H1 (cell line): ENCODE results near the gene PIANP. TPM values are rescaled to one million over a fixed set of nuclear protein-coding genes. Genes with fewer than 3 reads are reported as not detected.

ENCODE experiments used
- CTCF ChIA-PET: fragments of 300-600 bp; sonication (Branson Sonifier 250); formaldehyde crosslinking; loops from one replicate; lab custom pipeline; 2021; ENCODE audit not compliant: partially characterized antibody; lab: Charles Lee
- POLR2A ChIA-PET: fragments of 300-600 bp; sonication (Branson Sonifier 250); formaldehyde crosslinking; loops from one replicate; lab custom pipeline; 2021; ENCODE audit warnings: inconsistent platforms; ENCODE audit not compliant: partially characterized antibody; lab: Charles Lee
- DNase-seq, 2 experiments: peaks; one replicate each; pipeline versions ENCODE4 v3.0.0 to v3.0.0-alpha.2; 2010 to 2022; ENCODE audit warnings: low spot score in 2 of 2, low read depth in 1 of 2, mixed read lengths in 1 of 2
- FAIRE-seq: peaks from 2 replicates; lab custom pipeline; 2011; peaks lifted over from hg19 to GRCh38; lab: Jason Lieb, UNC
- H2AFZ ChIP-seq: 2 replicates; pipeline ENCODE4 v1.8.1; 2012; ENCODE audit warnings: low read length, inconsistent platforms
- H2AK5ac ChIP-seq: 2 replicates; pipeline ENCODE4 v1.6.1; 2013; ENCODE audit warnings: low read depth, low read length
- H2BK120ac ChIP-seq: replicated peaks from 2 replicates; pipeline ENCODE3; 2013; ENCODE audit warnings: low read depth, low read length, inconsistent platforms
- H2BK12ac ChIP-seq: 2 replicates; pipeline ENCODE4 v1.6.1; 2013; ENCODE audit warnings: low read depth, low read length
- H2BK15ac ChIP-seq: 2 replicates; pipeline ENCODE4 v1.6.1; 2013; ENCODE audit warnings: low read length
- H2BK20ac ChIP-seq: 2 replicates; pipeline ENCODE4 v1.6.1; 2013; ENCODE audit warnings: low read length
- H2BK5ac ChIP-seq: 2 replicates; pipeline ENCODE4 v1.6.1; 2013; ENCODE audit warnings: low read depth, low read length
- H3K14ac ChIP-seq: 2 replicates; pipeline ENCODE4 v1.6.1; 2013; ENCODE audit warnings: inconsistent platforms; ENCODE audit not compliant: insufficient read length
- H3K18ac ChIP-seq: 2 replicates; pipeline ENCODE4 v1.6.1; 2013; ENCODE audit warnings: low read length; ENCODE audit errors: extremely low read depth
- H3K23ac ChIP-seq: 2 replicates; pipeline ENCODE4 v1.6.1; 2013; ENCODE audit warnings: inconsistent platforms; ENCODE audit not compliant: insufficient read length
- H3K23me2 ChIP-seq: 2 replicates; pipeline ENCODE4 v1.6.1; 2013; ENCODE audit warnings: low read depth, low read length
- H3K27ac ChIP-seq: 2 replicates; pipeline ENCODE4 v1.6.1; 2011; ENCODE audit warnings: low read depth, low read length, inconsistent platforms
- H3K27me3 ChIP-seq, 4 experiments: replicated peaks in 1 of 4; 1 replicate in 1 of 4; 2 replicates in 3 of 4; pipeline versions ENCODE4 v1.6.1 to v1.8.1; 2011 to 2013; ENCODE audit warnings: low read length in 3 of 4, mild to moderate bottlenecking in 3 of 4, inconsistent platforms in 2 of 4, mixed read lengths in 2 of 4, moderate library complexity in 1 of 4; ENCODE audit not compliant: control insufficient read depth in 3 of 4, insufficient read depth in 3 of 4; ENCODE audit errors: extremely low read depth in 1 of 4
- H3K36me3 ChIP-seq, 4 experiments: 2 replicates each; pipeline versions ENCODE4 v1.6.1 to v1.8.1; 2011 to 2013; ENCODE audit warnings: mild to moderate bottlenecking in 4 of 4, low read length in 3 of 4, moderate library complexity in 2 of 4, control low read depth in 1 of 4, inconsistent platforms in 1 of 4; ENCODE audit not compliant: insufficient read depth in 4 of 4, control insufficient read depth in 2 of 4
- H3K4ac ChIP-seq: replicated peaks from 2 replicates; pipeline ENCODE3; 2013; ENCODE audit warnings: low read length, low read depth, mixed read lengths, inconsistent platforms; ENCODE audit not compliant: insufficient read length
- H3K4me1 ChIP-seq, 4 experiments: replicated peaks in 1 of 4; 1 replicate in 1 of 4; 2 replicates in 3 of 4; pipeline versions ENCODE4 v1.6.1 to v1.8.1; 2011 to 2013; ENCODE audit warnings: low read length in 3 of 4, inconsistent platforms in 2 of 4, mixed read lengths in 1 of 4; ENCODE audit not compliant: insufficient read depth in 4 of 4, control insufficient read depth in 3 of 4
- H3K4me2 ChIP-seq, 2 experiments: 2 replicates each; pipeline versions ENCODE4 v1.6.1 to v1.8.1; 2011 to 2013; ENCODE audit warnings: low read depth in 2 of 2, low read length in 2 of 2, control low read depth in 1 of 2, inconsistent platforms in 1 of 2, mild to moderate bottlenecking in 1 of 2; ENCODE audit not compliant: insufficient read depth in 1 of 2
- H3K4me3 ChIP-seq, 4 experiments: fragments of 200-600, 300-600 bp in 1 of 4; sonication (generic), shearing (Covaris generic), sonication (Bioruptor Twin) in 1 of 4; 2 replicates each; pipeline versions ENCODE4 v1.5.1 to v1.8.1; 2011 to 2016; ENCODE audit warnings: low read length in 4 of 4, low read depth in 3 of 4, control low read depth in 2 of 4, inconsistent platforms in 2 of 4, mild to moderate bottlenecking in 2 of 4, mixed read lengths in 1 of 4, moderate library complexity in 1 of 4; ENCODE audit not compliant: insufficient read depth in 2 of 4; ENCODE audit errors: extremely low read depth in 1 of 4
- H3K56ac ChIP-seq: replicated peaks from 2 replicates; pipeline ENCODE3; 2013; ENCODE audit warnings: low read depth, mild to moderate bottlenecking, mixed read lengths, low read length, inconsistent platforms; ENCODE audit not compliant: insufficient read length
- H3K79me1 ChIP-seq: 2 replicates; pipeline ENCODE4 v1.6.1; 2013; ENCODE audit warnings: low read depth, low read length, control low read depth
- H3K79me2 ChIP-seq, 2 experiments: 2 replicates each; pipeline versions ENCODE4 v1.6.1 to v1.8.1; 2012 to 2013; ENCODE audit warnings: low read length in 2 of 2, mild to moderate bottlenecking in 2 of 2, inconsistent platforms in 1 of 2; ENCODE audit not compliant: insufficient read depth in 2 of 2, control insufficient read depth in 1 of 2
- H3K9ac ChIP-seq, 4 experiments: replicated peaks in 1 of 4; 1 replicate in 1 of 4; 2 replicates in 3 of 4; pipeline versions ENCODE4 v1.6.1 to v1.8.1; 2011 to 2013; ENCODE audit warnings: low read depth in 3 of 4, low read length in 3 of 4, control low read depth in 2 of 4, mild to moderate bottlenecking in 2 of 4, moderate library complexity in 2 of 4, inconsistent platforms in 1 of 4; ENCODE audit errors: extremely low read depth in 1 of 4
- H3K9me3 ChIP-seq, 2 experiments: 2 replicates each; pipeline versions ENCODE4 v1.6.1 to v1.8.1; 2012 to 2013; ENCODE audit warnings: mild to moderate bottlenecking in 2 of 2, moderate library complexity in 2 of 2, control low read depth in 1 of 2, inconsistent platforms in 1 of 2, low read depth in 1 of 2, low read length in 1 of 2, mixed read lengths in 1 of 2; ENCODE audit not compliant: insufficient read depth in 2 of 2
- H4K20me1 ChIP-seq, 2 experiments: replicated peaks in 1 of 2; 2 replicates each; pipeline versions ENCODE3 to v1.8.1; 2011 to 2013; ENCODE audit warnings: inconsistent platforms in 2 of 2, low read length in 2 of 2, mild to moderate bottlenecking in 1 of 2; ENCODE audit not compliant: insufficient read depth in 2 of 2, control insufficient read depth in 1 of 2
- H4K5ac ChIP-seq: 2 replicates; pipeline ENCODE4 v1.6.1; 2013; ENCODE audit warnings: low read length, low read depth, mixed read lengths, inconsistent platforms; ENCODE audit not compliant: insufficient read length
- H4K8ac ChIP-seq: 2 replicates; pipeline ENCODE4 v1.8.0; 2013; ENCODE audit warnings: mild to moderate bottlenecking, moderate library complexity, low read length, inconsistent platforms; ENCODE audit not compliant: insufficient read depth; ENCODE audit errors: extremely low read depth
- H4K91ac ChIP-seq: replicated peaks from 2 replicates; pipeline ENCODE3; 2013; ENCODE audit warnings: low read length, mixed read lengths, inconsistent platforms; ENCODE audit not compliant: insufficient read length
- BRCA1 ChIP-seq: IDR thresholded peaks from 2 replicates; pipeline ENCODE4 v1.6.1; 2012; ENCODE audit warnings: low read depth, low read length, improper control_type of control experiment
- CEBPB ChIP-seq: IDR thresholded peaks from 2 replicates; pipeline ENCODE4 v1.6.1; 2012; ENCODE audit warnings: low read depth, low read length
- CTCF ChIP-seq, 3 experiments: IDR thresholded peaks; 1 replicate in 2 of 3; 2 replicates in 1 of 3; pipeline versions ENCODE4 v1.5.1 to v1.6.1; 2011; ENCODE audit warnings: low read length in 3 of 3, mild to moderate bottlenecking in 3 of 3, inconsistent platforms in 2 of 3, low read depth in 1 of 3, moderate library complexity in 1 of 3; ENCODE audit not compliant: insufficient read depth in 1 of 3; ENCODE audit errors: control extremely low read depth in 1 of 3
- MAFK ChIP-seq: IDR thresholded peaks from 2 replicates; pipeline ENCODE4 v1.6.1; 2012; ENCODE audit warnings: low read depth, mild to moderate bottlenecking, improper control_type of control experiment, low read length
- MAX ChIP-seq: IDR thresholded peaks from 2 replicates; pipeline ENCODE4 v1.6.1; 2012; ENCODE audit warnings: inconsistent platforms
- RAD21 ChIP-seq, 2 experiments: IDR thresholded peaks in 1 of 2; conservative IDR thresholded peaks in 1 of 2; 2 replicates each; pipeline ENCODE4 v1.6.1; 2011; ENCODE audit warnings: low read depth in 2 of 2, low read length in 2 of 2, improper control_type of control experiment in 1 of 2, inconsistent platforms in 1 of 2, mild to moderate bottlenecking in 1 of 2, moderate library complexity in 1 of 2
- SAP30 ChIP-seq: fragments of 300-600 bp; sonication (generic); IDR thresholded peaks from 2 replicates; pipeline ENCODE4 v1.7.1; 2012; ENCODE audit warnings: low read length, moderate library complexity, mild to moderate bottlenecking, inconsistent platforms; ENCODE audit not compliant: insufficient read depth, insufficient replicate concordance
- TBP ChIP-seq: IDR thresholded peaks from 2 replicates; pipeline ENCODE4 v1.6.1; 2011; ENCODE audit warnings: low read depth, low read length, improper control_type of control experiment
- WGBS, 2 experiments: shearing (Covaris generic) in 1 of 2; methylation state at CpG; one replicate each; pipeline versions ENCODE4 v1.1.6 to v1.1.7; 2013 to 2015; ENCODE audit warnings: low lambda C conversion rate in 2 of 2, mixed read lengths in 2 of 2, inconsistent platforms in 1 of 2, low coverage in 1 of 2, missing lambda C conversion rate in 1 of 2; ENCODE audit not compliant: insufficient replicate concordance in 2 of 2, insufficient coverage in 1 of 2, insufficient read length in 1 of 2; ENCODE audit errors: extremely low coverage in 1 of 2, missing lambda C conversion rate in 1 of 2; 5-methylcytosine and 5-hydroxymethylcytosine counted together
- polyA plus RNA-seq, 7 experiments: library from polyadenylated mRNA; depleted of rRNA in 3 of 7; stranded (reverse) in 5 of 7; unstranded in 2 of 7; fragments of >200 nt in 5 of 7; fragments of 200-250 nt in 2 of 7; gene quantifications; 1 replicate in 5 of 7; 2 replicates in 1 of 7; 4 replicates in 1 of 7; pipeline versions ENCODE4 v1.2.1 to v1.2.3, GENCODE V29; 2011 to 2013; ENCODE audit warnings: missing spikeins in 2 of 7, mixed read lengths in 2 of 7
- total RNA-seq: library from RNA; stranded (reverse); fragmentation: NEBNext Ultra II Directional; extraction: Animal tissue kit (Norgen Biotek cat#: 25700); gene quantifications from 2 replicates; pipeline ENCODE4 v1.2.1, GENCODE V29; 2021

The PIANP gene
- total and polyA plus RNA-seq, 2 of the 8 experiments (the other 6 are each of a cell fraction or from before 2014, with no cell fraction given) = 6.3 to 9.8 TPM

GRCh38 chr12:6667559-6668210 lies 32.9 kb downstream of the PIANP start:
- Histone ChIP-seq H3K9ac (no peak overlapping the region), H2BK20ac (no peak overlapping the region), H3K27me3 (no peaks in the 10 kb centered on the region), H2AFZ (no peak overlapping the region), H3K14ac (no peak overlapping the region), H2BK12ac (no peak overlapping the region), H3K4ac (no peak overlapping the region), H3K4me2 (no peak overlapping the region), H4K8ac (no peak overlapping the region), H3K56ac (no peak overlapping the region), H3K9me3 (no peaks in the 10 kb centered on the region), H4K91ac (no peak overlapping the region), H2BK120ac (no peak overlapping the region), H3K23ac (no peak overlapping the region), H2BK5ac (no peak overlapping the region), H3K79me2 (no peaks in the 10 kb centered on the region), H3K23me2 (peaks cover 2% of the 10 kb centered on the region), H2BK15ac (no peak overlapping the region), H3K79me1 (no peaks in the 10 kb centered on the region), H3K4me3 (no peak overlapping the region), H4K5ac (no peak overlapping the region), H3K27ac (no peak overlapping the region), H2AK5ac (no peak overlapping the region), H3K4me1 (no peaks in the 10 kb centered on the region), H4K20me1 (no peaks in the 10 kb centered on the region), H3K18ac (no peak overlapping the region), H3K36me3 (peaks cover 23 to 57% (median 49%) of the 10 kb centered on the region in 4 experiments)
- TF ChIP-seq CEBPB = no peak
- peak in 1 of 2 experiments; percentile 36; a peak in 2 of 4 replicates for TF ChIP-seq RAD21 (IDR thresholded peaks at IDR 0.05 in 1 of 2, conservative IDR thresholded peaks at IDR 0.05 in 1 of 2; ENCODE audit: low read depth in 2 of 2, low read length in 2 of 2)
- TF ChIP-seq CTCF (IDR thresholded peaks at IDR 0.05; ENCODE audit: control extremely low read depth in 1 of 3, insufficient read depth in 1 of 3, low read depth in 1 of 3, low read length in 3 of 3) = peak; percentile 11 to 36 (median 35); a peak in 3 of 4 replicates
- no peak for TF ChIP-seq BRCA1
- TF ChIP-seq TBP = no peak
- TF ChIP-seq SAP30 = no peak
- no peak for TF ChIP-seq MAX
- TF ChIP-seq MAFK = no peak
- POLR2A ChIA-PET = interaction anchor here (0.6 to 5.9 kb wide), 4 partner anchors 19 to 55 kb away, joined by 3 to 72 read pairs (median 5); partner anchors contain the start of gene ZNF384
- DNase-seq (no peak), FAIRE-seq (no peak)
- CTCF ChIA-PET = interaction anchor here (1.0 to 11.6 kb wide), 14 partner anchors 10 to 157 kb away, joined by 3 to 125 read pairs (median 4); partner anchors contain the start of genes LPAR5 and ZNF384
- 89 to 100% methylated on average over 1 to 8 of the region's 8 CpGs for WGBS, 2 experiments
